Stromal cell of bone marrow (primary cell): Measurements from ENCODE around the gene GIN1.
"Not testable (repeated sequence)": the region's sequence is repeated elsewhere in the genome, so short reads cannot be mapped to it uniquely, and the experiment has no call there.

Experiments
- DNase-seq: peaks from one replicate; pipeline ENCODE4 v3.0.0-alpha.2; 2012; ENCODE audit warnings: low read depth

The GIN1 gene

DNA sequence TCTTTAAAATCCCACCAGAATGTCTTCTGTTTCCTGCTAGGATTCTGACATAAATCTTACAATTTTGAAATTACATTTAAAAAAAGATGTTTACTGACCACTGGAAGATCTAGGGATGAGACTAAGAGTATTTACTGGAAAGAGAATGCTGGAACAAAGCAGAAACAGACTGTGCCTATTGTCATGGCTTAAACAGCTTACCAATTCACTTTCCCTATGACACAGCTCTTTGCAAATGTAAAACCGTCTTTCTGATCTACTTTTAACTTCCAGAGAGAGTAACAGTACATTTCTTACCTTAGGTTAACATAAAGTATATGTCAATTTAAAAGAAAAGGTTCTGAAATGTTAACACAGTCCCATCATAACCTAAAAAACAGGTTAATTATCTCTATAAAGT lies 10.7 kb downstream of the GIN1 start:
- no peak for DNase-seq

DNA sequence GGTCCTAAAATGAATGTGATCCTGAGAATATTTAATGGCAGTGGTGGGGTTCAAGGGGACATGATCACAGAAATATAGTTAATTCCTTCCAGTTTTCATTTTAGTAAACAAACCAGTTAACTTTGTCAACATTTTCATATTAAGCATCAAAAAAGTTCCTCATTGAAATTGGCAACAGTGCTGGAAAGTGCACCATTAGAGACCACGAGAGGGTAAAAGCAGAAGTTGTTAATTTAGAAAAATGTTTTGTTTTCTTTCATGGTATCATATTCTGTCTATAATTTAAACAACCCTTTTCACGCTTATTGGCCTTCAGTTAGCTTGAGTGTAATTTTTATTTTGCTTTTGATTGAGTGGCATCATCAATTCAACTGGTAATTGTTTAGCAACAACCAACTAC lies 11.9 kb downstream of the GIN1 start:
- no peak for DNase-seq

DNA sequence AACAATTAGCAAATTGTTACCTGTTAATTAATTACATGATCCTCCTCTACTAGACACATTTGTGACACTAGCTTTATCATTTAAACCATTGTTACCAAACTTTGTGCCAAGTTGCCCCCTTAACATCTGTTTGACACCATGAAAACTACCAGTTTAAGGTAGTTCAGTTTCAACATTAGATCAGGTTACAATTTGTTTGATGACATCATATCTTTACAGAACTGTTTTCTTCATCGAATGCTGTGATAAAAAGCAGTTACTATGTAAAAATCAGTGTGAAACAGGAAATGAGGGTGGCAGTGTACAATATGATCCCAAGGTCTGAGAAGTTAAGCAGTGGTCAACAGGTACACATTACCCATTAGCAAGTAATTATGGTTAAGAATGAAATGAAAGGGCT lies 17.7 kb downstream of the GIN1 start:
- DNase-seq = no peak

DNA sequence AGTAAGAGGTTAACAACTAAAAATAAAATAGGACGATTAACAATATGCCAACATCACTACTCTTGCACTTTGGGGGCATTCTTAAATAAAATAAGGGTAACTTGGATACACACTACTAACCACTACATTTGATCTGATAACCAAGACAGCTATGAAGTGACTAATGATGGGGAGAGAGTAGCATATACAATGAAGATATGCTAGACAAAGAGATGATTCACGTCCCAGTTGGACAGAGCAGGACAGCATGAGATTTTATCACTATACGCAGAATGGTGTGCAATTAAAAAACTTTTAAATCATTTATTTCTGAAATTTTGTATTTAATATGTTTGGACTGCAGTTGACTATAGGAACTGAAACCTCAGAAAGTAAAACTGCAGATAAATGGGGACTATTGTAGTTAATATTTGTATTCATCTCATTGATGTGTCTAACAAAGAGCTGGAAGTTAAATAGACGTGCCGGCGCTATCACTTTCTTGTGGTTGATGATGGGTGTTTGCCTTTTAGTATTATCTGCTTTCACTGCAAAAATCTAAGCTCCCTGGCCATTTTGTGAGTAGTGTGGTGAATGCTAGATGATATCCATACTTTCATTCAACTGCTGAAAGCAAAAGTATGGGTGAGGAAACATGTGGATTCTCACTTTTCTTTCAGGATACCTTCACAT lies 18.7 kb downstream of the GIN1 start:
- no peak for DNase-seq

DNA sequence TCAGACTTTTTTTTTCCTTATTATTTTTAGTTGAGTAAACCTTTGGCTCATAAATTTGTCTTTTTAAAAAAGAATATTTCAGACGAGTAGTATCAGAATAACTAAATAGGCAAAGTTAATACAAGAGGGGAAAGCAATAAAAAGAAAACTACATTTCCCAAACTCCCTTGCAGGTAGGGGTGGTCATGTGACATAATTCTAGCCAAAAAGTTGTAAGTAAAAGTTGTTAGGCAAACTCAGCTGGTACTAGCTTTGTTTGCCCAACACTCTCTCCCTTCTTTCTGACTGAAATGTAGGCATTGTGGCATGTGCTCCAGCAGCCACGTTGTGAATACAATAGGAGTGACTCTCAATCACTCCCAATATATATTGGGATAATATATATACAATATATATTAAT lies 20.9 kb downstream of the GIN1 start:
- no peak for DNase-seq

DNA sequence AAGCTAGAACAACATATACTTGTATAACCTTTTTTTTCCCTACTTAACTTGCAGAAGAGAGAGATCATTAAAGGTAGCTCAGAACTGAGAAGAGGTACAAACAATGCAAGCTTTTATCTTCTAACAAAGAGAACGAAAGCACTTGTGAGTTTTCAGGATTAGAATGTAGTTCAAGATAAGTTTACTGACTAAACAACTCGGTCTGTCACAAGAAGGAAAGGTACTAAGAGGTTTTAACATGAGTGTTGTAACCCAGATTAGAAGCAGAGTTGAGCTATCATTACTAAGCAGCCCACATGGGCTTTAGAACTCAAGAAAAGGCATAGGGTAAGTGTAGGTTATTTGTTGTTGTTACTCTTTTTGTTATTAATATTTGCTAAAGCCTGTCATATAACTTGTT lies 25.2 kb downstream of the GIN1 start:
- no peak for DNase-seq

DNA sequence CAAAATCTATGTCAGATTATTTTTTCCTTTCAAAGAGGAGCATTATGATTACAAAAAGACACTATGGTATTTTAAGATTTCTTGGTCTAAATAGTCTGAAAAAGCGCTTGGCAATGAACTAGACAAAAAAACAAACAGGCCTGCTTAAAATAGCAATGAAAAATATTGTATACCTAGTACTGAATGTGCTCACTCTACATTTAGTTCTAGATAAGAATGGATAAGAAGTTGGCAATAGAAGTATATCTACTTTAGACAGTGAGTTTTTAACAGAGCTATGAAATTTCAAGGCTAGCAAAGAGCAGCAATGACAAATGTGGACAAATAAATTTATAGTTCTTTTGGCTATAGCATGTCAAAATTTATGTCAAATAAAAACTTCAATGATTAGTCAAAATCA lies 26.2 kb downstream of the GIN1 start:
- DNase-seq = no peak

DNA sequence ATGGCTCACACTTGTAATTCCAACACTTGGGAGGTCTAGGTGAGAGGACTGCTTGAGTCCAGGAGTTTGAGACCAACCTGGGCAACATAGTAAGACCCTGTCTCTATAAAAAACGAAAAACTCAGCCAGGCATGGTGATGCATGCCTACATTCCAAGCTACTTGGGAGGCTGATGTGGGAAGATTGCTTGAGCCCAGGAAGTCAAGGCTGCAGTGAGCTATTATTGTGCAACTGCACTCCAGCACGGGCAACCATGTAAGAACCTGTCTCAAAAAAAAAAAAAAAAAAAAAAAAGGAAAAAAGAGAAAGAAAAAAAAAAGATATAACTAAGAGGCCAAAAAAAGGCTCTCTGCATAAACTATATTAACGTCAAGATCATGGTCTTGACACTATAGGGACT lies 27.3 kb downstream of the GIN1 start:
- DNase-seq = no peak

DNA sequence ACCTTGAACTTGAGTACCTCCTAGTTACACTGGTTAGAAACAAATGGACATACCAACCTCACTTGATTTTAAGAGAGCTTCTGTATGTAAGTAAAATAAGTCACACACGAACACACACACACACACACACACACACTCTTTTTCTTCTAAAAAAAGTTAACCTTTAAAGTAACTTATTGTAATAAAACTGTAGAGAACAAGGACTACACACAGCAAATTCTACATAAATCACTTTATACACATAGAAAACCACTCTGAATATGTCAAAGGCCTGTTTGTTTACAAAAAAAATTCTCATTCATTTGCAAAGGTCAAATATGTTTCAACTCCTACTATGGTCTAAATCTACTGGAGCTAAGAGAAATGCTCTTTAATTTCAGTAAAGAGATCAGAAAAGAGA lies 29.1 kb downstream of the GIN1 start:
- DNase-seq = no peak

DNA sequence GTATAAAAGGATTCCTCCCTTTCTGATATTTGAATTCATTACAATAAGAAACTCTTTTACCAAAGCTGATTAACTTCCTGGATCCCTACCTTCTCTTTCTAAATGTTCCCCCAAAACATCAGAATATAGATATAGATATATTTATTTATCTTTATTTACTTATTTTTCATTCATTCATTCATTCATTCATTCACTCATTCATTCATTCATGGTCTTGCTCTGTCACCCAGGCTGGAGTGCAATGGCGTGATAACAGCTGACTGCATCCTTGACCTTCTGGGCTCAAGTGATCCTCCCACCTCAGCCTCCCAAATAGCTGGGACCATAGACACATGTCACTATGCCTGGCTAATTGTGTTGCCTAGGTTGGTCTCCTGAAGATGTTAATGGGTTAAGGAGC lies 30.7 kb downstream of the GIN1 start:
- DNase-seq = no peak

DNA sequence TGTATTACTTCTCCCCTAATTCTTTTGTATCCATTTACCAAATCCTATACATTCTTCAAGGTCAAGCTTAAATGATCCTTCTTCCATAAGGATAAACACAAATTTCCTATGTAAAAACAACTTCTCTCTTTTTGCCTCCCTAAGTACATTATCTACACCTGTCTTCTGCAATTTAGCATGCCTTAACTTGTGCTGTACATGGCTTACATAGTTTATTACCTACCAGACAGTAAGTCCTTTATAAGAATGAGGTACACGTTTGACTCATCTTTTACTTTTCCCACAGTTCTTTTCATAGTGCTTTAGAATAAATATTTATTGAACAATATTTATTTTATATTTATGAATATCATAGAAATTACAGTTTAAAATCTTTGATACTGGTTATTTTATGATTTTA lies 33.4 kb downstream of the GIN1 start:
- DNase-seq = no peak

DNA sequence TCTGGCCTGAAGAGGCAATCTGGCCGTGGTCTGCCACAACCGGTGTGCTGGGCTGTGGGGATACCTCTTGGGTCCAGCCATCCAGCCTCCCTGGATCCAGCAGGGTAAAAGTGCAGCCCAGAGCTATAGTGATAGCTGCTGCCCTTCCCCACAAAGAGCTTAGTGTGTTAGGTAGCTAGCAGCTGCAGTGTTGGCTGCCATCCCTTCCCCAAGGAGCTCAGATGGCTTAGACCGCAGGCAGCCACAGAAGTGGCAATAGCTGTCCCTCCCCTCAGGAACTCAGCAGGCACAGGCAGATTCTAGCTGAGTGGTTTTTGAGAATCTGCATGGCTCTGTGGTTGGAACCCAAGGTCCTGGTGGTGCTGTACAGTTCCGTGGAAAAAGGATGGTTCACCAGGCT lies 40.1 kb downstream of the GIN1 start:
- DNase-seq = no peak

DNA sequence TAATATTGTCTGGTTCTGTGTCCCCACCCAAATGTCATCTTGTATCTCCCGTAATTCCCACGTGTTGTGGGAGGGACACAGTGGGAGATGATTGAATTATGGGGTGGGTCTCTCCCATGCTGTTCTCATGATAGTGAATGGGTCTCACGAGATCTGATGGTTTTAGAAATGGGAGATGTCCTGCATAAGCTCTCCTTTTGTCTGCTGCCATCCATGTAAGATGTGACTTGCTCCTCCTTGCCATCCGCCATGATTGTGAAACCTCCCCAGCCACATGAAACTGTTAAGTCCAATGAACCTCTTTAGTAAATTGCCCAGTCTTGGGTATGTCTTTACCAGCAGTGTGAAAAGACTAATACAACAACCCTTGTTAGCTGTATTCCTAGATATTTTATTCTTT lies 44.5 kb downstream of the GIN1 start:
- no peak for DNase-seq

DNA sequence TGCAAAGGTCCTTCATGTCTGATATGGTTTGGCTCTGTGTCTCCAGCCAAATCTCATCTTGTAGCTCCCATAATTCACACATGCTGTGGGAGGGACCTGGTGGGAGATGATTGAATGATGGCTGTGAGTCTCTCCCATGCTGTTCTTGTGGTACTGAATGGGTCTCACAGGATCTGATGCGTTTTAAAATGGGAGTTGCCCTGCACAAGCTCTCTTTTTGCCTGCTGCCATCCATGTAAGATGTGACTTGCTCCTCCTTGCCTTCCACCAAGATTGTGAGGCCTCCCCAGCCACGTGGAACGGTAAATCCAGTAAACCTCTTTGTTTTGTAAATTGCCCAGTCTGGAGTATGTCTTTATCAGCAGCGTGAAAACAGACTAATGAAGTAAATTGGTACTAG lies 46.4 kb downstream of the GIN1 start:
- DNase-seq = not testable (repeated sequence)

DNA sequence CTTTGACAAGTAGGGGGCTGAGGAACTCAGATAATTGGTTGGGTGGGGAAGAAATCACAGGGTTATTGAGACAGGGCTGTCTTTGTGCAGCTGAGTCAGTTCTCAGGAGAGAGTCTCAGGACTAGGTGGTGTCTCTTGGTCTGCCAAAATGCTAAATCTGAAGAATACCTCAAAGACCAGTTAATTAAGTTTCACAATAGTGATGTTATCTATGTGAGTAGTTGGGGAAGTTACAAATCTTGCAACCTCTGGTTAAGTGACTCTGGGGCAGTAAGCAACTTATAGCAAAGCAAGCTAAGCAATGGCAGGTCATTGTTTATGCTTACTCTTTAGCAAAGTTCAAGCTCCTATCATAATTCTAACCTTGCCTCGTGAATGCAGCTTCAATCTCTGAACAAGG lies 53.6 kb downstream of the GIN1 start:
- DNase-seq = no peak

DNA sequence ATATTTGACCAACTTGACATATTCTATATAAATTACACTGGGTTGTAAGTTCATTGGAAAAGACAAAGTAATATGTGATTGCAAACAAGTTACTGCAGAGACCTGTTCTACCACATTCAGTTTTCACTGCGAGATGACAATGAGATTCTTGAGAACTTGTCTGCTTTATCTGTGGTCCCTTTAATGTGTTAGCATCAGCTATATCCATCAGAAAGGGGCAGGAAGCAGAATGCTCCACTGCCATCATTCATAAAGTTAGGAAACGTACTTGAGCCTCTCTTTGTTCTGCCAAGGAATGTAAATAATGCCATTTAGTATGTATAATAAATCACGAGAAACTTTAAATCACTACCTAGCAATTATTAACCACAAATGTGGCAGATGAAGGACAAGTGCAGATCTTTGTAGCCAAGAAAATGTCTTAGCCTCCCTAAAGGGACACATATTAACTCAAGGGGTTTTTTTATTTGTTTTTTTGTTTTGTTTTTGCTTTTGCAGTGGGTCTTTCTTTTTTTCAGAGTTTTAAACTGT lies 59.4 kb downstream of the GIN1 start:
- DNase-seq = no peak

DNA sequence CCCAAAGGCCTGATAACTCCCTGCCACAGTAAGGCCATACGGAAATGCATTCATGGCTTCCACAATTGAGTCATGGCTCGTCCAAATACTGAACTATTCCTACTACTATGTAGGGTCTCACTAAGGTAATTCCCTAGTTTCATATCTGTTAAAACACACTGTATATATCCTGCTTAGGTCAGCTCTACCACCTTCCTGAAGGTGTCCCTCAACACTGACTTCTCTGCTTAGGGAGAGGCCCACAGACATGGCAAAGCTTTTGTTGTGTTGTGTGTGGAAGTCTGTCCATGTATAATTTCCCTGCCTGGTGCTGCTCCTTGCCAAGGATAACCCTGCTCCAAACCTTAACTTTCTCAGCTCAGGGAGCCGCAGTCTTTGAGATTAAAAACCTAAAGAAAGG lies 60.4 kb downstream of the GIN1 start:
- DNase-seq = no peak

DNA sequence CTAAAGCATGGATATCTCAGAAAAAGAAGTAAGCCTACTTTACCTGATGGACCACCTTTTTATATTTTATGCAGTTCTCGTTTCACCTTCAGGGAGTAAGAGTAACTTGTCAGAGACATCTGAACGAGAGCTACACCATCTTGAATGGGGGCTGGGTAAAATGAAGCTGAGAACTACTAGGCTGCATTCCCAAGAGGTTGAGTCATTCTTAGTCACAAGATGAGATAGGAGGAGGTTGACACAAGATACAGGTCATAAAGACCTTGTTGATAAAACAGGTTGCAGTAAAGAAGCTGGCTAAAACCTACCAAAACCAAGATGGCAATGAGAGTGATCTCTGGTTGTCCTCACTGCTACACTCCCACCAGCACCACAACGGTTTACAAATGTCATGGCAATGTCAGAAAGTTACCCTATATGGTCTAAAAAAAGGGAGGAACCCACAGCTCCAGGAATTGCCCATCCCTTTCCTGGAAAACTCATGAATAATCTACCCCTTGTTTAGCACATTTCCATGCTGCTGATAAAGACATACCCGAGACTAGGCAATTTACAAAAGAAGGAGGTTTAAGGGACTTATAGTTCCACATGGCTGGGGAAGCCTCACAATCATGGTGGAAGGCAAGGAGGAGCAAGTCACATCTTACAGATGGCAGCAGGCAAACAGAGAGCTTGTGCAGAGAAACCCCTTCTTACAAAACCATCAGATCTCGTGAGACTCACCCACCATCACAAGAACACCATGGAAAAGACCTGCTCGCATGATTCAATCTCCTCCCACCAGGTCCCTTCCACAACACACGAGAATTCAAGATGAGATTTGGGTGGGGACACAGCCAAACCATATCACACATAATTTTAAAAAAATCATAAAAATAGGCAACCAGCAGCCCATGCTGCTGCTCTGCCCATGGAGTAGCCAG lies 62.5 kb downstream of the GIN1 start:
- DNase-seq = no peak

DNA sequence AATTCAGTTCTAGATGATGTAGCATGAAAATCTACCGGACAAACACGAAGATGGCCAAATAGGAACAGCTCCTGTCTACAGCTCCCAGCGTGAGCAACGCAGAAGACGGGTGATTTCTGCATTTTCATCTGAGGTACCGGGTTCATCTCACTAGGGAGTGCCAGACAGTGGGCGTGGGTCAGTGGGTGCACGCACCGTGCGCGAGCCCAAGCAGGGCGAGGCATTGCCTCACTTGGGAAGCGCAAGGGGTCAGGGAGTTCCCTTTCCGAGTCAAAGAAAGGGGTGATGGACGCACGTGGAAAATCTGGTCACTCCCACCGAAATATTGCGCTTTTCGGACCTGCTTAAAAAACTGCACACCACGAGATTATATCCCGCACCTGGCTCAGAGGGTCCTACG lies 73.2 kb downstream of the GIN1 start:
- DNase-seq = not testable (repeated sequence)

DNA sequence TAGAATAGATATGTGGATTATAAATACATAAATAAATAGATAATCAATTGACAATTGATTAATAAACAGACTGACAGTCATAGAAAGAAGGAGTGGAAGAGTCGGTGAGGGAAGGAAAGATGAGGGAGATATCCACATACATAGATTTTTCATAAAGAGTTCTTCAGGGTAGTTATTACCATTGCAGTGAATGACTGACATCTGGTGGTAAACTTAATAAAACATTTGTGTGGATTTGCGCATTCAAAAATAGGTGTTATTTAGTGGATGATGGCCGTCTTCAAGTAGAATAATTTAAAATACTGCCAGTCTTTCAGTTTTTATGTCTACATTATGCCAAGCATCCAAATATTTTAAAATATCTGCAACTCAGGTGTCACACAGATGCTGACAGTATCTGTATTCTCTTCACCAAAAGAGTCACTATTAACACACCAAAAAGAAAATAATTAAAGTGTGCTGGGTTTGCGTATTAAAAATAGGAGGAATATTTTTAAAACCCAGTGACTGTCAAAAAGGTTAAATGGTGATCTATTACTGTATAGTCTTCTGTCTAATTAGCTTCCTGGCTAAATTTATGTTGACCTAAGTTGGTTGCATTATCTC lies 78.8 kb downstream of the GIN1 start:
- DNase-seq = peak; percentile 35

DNA sequence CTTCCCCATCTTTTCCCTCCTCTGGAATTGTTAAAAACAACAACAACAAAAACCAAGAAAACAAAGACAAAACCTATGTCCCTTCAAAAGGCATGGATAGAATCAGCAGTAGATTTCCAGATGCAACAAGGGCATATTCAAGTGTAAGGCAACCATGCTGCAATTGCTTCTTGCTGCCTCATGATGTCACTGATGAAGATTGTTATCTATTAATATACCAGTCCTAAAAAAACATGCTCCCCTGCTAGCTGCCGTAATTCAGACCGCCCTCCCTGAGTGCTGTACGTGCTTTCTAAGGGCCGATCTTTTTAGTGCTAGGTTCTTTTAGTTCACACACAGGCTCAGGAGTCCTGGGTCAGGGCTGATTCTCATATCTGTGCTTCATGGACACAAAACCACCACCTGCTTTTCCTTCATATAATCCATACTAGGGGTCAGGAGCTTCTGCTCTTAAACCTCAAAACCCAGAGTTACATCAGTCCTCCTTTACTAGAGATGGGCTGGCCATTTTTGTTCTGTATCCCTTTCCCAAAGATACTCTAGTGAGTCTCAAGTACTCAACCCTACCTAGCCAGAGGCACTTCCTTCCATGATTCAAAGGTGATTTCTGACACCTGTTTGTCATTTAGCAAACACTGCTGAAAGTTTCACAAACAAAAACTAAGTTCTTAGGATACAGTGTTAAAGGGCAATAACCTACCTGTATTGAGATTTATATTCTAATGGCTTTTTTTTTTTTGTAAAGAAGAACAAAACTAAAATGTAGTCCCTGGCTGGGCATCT lies 82.1 kb downstream of the GIN1 start:
- no peak for DNase-seq

DNA sequence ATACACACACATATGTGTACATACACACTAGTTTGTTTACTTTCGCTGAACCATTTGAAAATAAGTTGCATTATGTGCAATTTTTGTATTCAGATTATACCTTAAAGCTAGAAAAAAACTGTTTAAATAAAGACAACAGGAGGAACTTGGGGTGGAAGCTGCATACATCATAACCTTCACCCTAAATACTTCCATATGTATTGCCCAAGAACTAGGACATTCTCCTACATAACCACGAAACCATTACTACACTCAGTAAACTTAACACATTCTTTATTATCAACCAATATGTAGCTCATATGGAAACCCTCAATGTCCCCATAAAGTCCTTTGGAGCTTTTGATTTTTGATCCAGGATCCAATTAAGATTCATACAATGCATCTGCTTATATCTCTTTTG lies 83.3 kb downstream of the GIN1 start:
- DNase-seq = no peak
